ENCODE measurements around the gene SHISA8.

The SHISA8 gene

GRCh38 chr22:41902932-41903421 is 11.9 kb downstream of the SHISA8 start (continued):
- TF ChIP-seq SALL2 (tag by site-specific recombination; IDR thresholded peaks at IDR 0.05; ENCODE audit: borderline replicate concordance) (no peak), GFI1B (tag by site-specific recombination; IDR thresholded peaks at IDR 0.05) (no peak), ZNF239 (tag by site-specific recombination; IDR thresholded peaks at IDR 0.05) (no peak), ZNF510 (tag by site-specific recombination; IDR thresholded peaks at IDR 0.05; ENCODE audit: insufficient replicate concordance) (no peak), ZFP41 (tag by site-specific recombination; IDR thresholded peaks at IDR 0.05; ENCODE audit: borderline replicate concordance) (no peak), SETDB1 (IDR thresholded peaks at IDR 0.05; ENCODE audit: insufficient read length, low read length) (no peak), ZNF266 (tag by site-specific recombination; IDR thresholded peaks at IDR 0.05; ENCODE audit: low read depth) (no peak), ZNF776 (tag by site-specific recombination; IDR thresholded peaks at IDR 0.05; ENCODE audit: borderline replicate concordance) (no peak), PATZ1 (tag by site-specific recombination; IDR thresholded peaks at IDR 0.05) (no peak), ZSCAN16 (tag by site-specific recombination; IDR thresholded peaks at IDR 0.05) (no peak), ZBTB48 (tag by site-specific recombination; IDR thresholded peaks at IDR 0.05) (no peak), ZNF146 (tag by site-specific recombination; IDR thresholded peaks at IDR 0.05) (no peak), YY2 (tag by site-specific recombination; IDR thresholded peaks at IDR 0.05) (no peak), ZIC2 (tag by site-specific recombination; IDR thresholded peaks at IDR 0.05) (peak; percentile 98)

GRCh38 chr22:41902016-41902415 is 12.9 kb downstream of the SHISA8 start:
- Histone ChIP-seq H3K27ac (ENCODE audit: extremely low read depth, low read depth, low read length) (no peak overlapping the region), H3K9me3 (ENCODE audit: control insufficient read depth, insufficient read depth, low read depth, low read length) (no peaks in the 10 kb centered on the region), H3K4me3 (ENCODE audit: low read depth, low read length) (no peak overlapping the region), H3K36me3 (ENCODE audit: control insufficient read depth in 2 of 2, insufficient read depth in 1 of 2, low read length in 2 of 2) (peaks cover 12 to 80% of the 10 kb centered on the region in 2 experiments; a peak in 2 of 3 replicates), H3K4me1 (ENCODE audit: control insufficient read depth, insufficient read depth, low read length) (no peaks in the 10 kb centered on the region)
- ChIA-PET CTCF (interaction anchor here (1.2 kb wide), 1 partner anchor 39 kb away, joined by 3 read pairs; no protein-coding TSS in a partner anchor), POLR2A (no interaction called here)
- TF ChIP-seq ZNF580 (tag by site-specific recombination; IDR thresholded peaks at IDR 0.05) (no peak), ZNF138 (tag by site-specific recombination; IDR thresholded peaks at IDR 0.05; ENCODE audit: borderline replicate concordance) (no peak), FEZF1 (tag by site-specific recombination; IDR thresholded peaks at IDR 0.05) (no peak), ZNF426 (tag by site-specific recombination; IDR thresholded peaks at IDR 0.05) (no peak), ZNF202 (tag by site-specific recombination; IDR thresholded peaks at IDR 0.05; ENCODE audit: borderline replicate concordance) (no peak), ZNF626 (tag by site-specific recombination; IDR thresholded peaks at IDR 0.05) (no peak)

- Histone ChIP-seq H3K9me3 (ENCODE audit: control insufficient read depth, insufficient read depth, low read depth, low read length) (no peaks in the 10 kb centered on the region), H3K27ac (ENCODE audit: extremely low read depth, low read depth, low read length) (no peak overlapping the region), H3K4me3 (ENCODE audit: low read depth, low read length) (no peak overlapping the region), H3K36me3 (ENCODE audit: control insufficient read depth in 2 of 2, insufficient read depth in 1 of 2, low read length in 2 of 2) (peaks cover 12 to 85% of the 10 kb centered on the region in 2 experiments; a peak in 2 of 3 replicates), H3K4me1 (ENCODE audit: control insufficient read depth, insufficient read depth, low read length) (no peaks in the 10 kb centered on the region)
- ChIA-PET CTCF (interaction anchor here (0.6 to 1.1 kb wide), 3 partner anchors 154 to 204 kb away, joined by 3 to 4 read pairs (median 3); no protein-coding TSS in a partner anchor), POLR2A (no interaction called here)
- TF ChIP-seq YY1 (tag by site-specific recombination; IDR thresholded peaks at IDR 0.05) (no peak), ZBTB49 (tag by site-specific recombination; IDR thresholded peaks at IDR 0.05; ENCODE audit: low read depth) (no peak), ZNF202 (tag by site-specific recombination; IDR thresholded peaks at IDR 0.05; ENCODE audit: borderline replicate concordance) (no peak), PRDM4 (tag by site-specific recombination; IDR thresholded peaks at IDR 0.05) (no peak), ZNF521 (tag by site-specific recombination; IDR thresholded peaks at IDR 0.05) (no peak), GFI1B (tag by site-specific recombination; IDR thresholded peaks at IDR 0.05) (no peak), ZFP37 (tag by site-specific recombination; IDR thresholded peaks at IDR 0.05) (no peak)
Observed at GRCh38 chr22:41900652-41901312, 14.1 kb downstream of the SHISA8 start.

Data from HEK293 (cell line).